ENCODE data around the gene FLVCR1.
"Not testable (repeated sequence)": the region's sequence is repeated elsewhere in the genome, so short reads cannot be mapped to it uniquely, and the experiment has no call there.

The FLVCR1 gene

GRCh38 chr1:212857992-212858460, at the start of gene FLVCR1:
TSS of gene FLVCR1 (plus strand) at chr1:212858275. CDS start at chr1:212858453, 178 bp downstream.
- peak; percentile 66 to 83 for DNase-seq

- no peak for DNase-seq
Measured at GRCh38 chr1:212814537-212815334, 43.3 kb upstream of the FLVCR1 start.

- no peak for DNase-seq
Measured at GRCh38 chr1:212816567-212817278, 41.4 kb upstream of the FLVCR1 start.

GRCh38 chr1:212819726-212820125, 38.3 kb upstream of the FLVCR1 start:
- no peak for DNase-seq

- no peak for DNase-seq
Measured at GRCh38 chr1:212820969-212821368, 37.1 kb upstream of the FLVCR1 start.

- DNase-seq: no peak
Measured at GRCh38 chr1:212822956-212823355, 35.1 kb upstream of the FLVCR1 start.

- DNase-seq: no peak
Measured at GRCh38 chr1:212824201-212824600, 33.9 kb upstream of the FLVCR1 start.

- no peak for DNase-seq
Measured at GRCh38 chr1:212825798-212826452, 32.1 kb upstream of the FLVCR1 start.

GRCh38 chr1:212827171-212827776, 30.8 kb upstream of the FLVCR1 start:
- DNase-seq: no peak

- DNase-seq: no peak
Measured at GRCh38 chr1:212827831-212828278, 30.2 kb upstream of the FLVCR1 start.

- no peak for DNase-seq
Measured at GRCh38 chr1:212828395-212828794, 29.7 kb upstream of the FLVCR1 start.

GRCh38 chr1:212833211-212834207, 24.6 kb upstream of the FLVCR1 start:
- not testable (repeated sequence) for DNase-seq

- DNase-seq: no peak
Measured at GRCh38 chr1:212838145-212838544, 19.9 kb upstream of the FLVCR1 start.

- DNase-seq: not testable (repeated sequence)
Measured at GRCh38 chr1:212844521-212844920, 13.6 kb upstream of the FLVCR1 start.

- DNase-seq: no peak
Measured at GRCh38 chr1:212847549-212847948, 10.5 kb upstream of the FLVCR1 start, which contains the start of gene SPATA45. TSS of gene SPATA45 (minus strand) at chr1:212847649. CDS start at chr1:212836149, 11,500 bp downstream.

- DNase-seq: no peak
Measured at GRCh38 chr1:212852105-212852688, 5.9 kb upstream of the FLVCR1 start.

GRCh38 chr1:212853658-212854057, 4.4 kb upstream of the FLVCR1 start:
- DNase-seq: no peak

GRCh38 chr1:212856755-212857154, 1.3 kb upstream of the FLVCR1 start:
- DNase-seq: no peak

GRCh38 chr1:212858461-212859265, 588 bp downstream of the FLVCR1 start:
- DNase-seq: peak in 1 of 2 experiments; percentile 24

All from SW 1271 (cell line).